H1 (cell line): ENCODE results near the gene MPIG6B. TPM values are rescaled to one million over a fixed set of nuclear protein-coding genes. Genes with fewer than 3 reads are reported as not detected.
A peak's percentile ranks its signal among the peaks of the same experiment; 100 is the strongest.

Experiments
- CTCF ChIA-PET: fragments of 300-600 bp; sonication (Branson Sonifier 250); formaldehyde crosslinking; loops from one replicate; lab custom pipeline; 2021; ENCODE audit not compliant: partially characterized antibody; lab: Charles Lee
- POLR2A ChIA-PET: fragments of 300-600 bp; sonication (Branson Sonifier 250); formaldehyde crosslinking; loops from one replicate; lab custom pipeline; 2021; ENCODE audit warnings: inconsistent platforms; ENCODE audit not compliant: partially characterized antibody; lab: Charles Lee
- DNase-seq, 2 experiments: peaks; one replicate each; pipeline versions ENCODE4 v3.0.0 to v3.0.0-alpha.2; 2010 to 2022; ENCODE audit warnings: low spot score in 2 of 2, low read depth in 1 of 2, mixed read lengths in 1 of 2
- FAIRE-seq: peaks from 2 replicates; lab custom pipeline; 2011; peaks lifted over from hg19 to GRCh38; lab: Jason Lieb, UNC
- H2AFZ ChIP-seq: 2 replicates; pipeline ENCODE4 v1.8.1; 2012; ENCODE audit warnings: low read length, inconsistent platforms
- H2AK5ac ChIP-seq: 2 replicates; pipeline ENCODE4 v1.6.1; 2013; ENCODE audit warnings: low read depth, low read length
- H2BK120ac ChIP-seq: replicated peaks from 2 replicates; pipeline ENCODE3; 2013; ENCODE audit warnings: low read depth, low read length, inconsistent platforms
- H2BK12ac ChIP-seq: 2 replicates; pipeline ENCODE4 v1.6.1; 2013; ENCODE audit warnings: low read depth, low read length
- H2BK15ac ChIP-seq: 2 replicates; pipeline ENCODE4 v1.6.1; 2013; ENCODE audit warnings: low read length
- H2BK20ac ChIP-seq: 2 replicates; pipeline ENCODE4 v1.6.1; 2013; ENCODE audit warnings: low read length
- H2BK5ac ChIP-seq: 2 replicates; pipeline ENCODE4 v1.6.1; 2013; ENCODE audit warnings: low read depth, low read length
- H3K14ac ChIP-seq: 2 replicates; pipeline ENCODE4 v1.6.1; 2013; ENCODE audit warnings: inconsistent platforms; ENCODE audit not compliant: insufficient read length
- H3K18ac ChIP-seq: 2 replicates; pipeline ENCODE4 v1.6.1; 2013; ENCODE audit warnings: low read length; ENCODE audit errors: extremely low read depth
- H3K23ac ChIP-seq: 2 replicates; pipeline ENCODE4 v1.6.1; 2013; ENCODE audit warnings: inconsistent platforms; ENCODE audit not compliant: insufficient read length
- H3K23me2 ChIP-seq: 2 replicates; pipeline ENCODE4 v1.6.1; 2013; ENCODE audit warnings: low read depth, low read length
- H3K27ac ChIP-seq: 2 replicates; pipeline ENCODE4 v1.6.1; 2011; ENCODE audit warnings: low read depth, low read length, inconsistent platforms
- H3K27me3 ChIP-seq, 4 experiments: replicated peaks in 1 of 4; 1 replicate in 1 of 4; 2 replicates in 3 of 4; pipeline versions ENCODE4 v1.6.1 to v1.8.1; 2011 to 2013; ENCODE audit warnings: low read length in 3 of 4, mild to moderate bottlenecking in 3 of 4, inconsistent platforms in 2 of 4, mixed read lengths in 2 of 4, moderate library complexity in 1 of 4; ENCODE audit not compliant: control insufficient read depth in 3 of 4, insufficient read depth in 3 of 4; ENCODE audit errors: extremely low read depth in 1 of 4
- H3K36me3 ChIP-seq, 4 experiments: 2 replicates each; pipeline versions ENCODE4 v1.6.1 to v1.8.1; 2011 to 2013; ENCODE audit warnings: mild to moderate bottlenecking in 4 of 4, low read length in 3 of 4, moderate library complexity in 2 of 4, control low read depth in 1 of 4, inconsistent platforms in 1 of 4; ENCODE audit not compliant: insufficient read depth in 4 of 4, control insufficient read depth in 2 of 4
- H3K4ac ChIP-seq: replicated peaks from 2 replicates; pipeline ENCODE3; 2013; ENCODE audit warnings: low read length, low read depth, mixed read lengths, inconsistent platforms; ENCODE audit not compliant: insufficient read length
- H3K4me1 ChIP-seq, 4 experiments: replicated peaks in 1 of 4; 1 replicate in 1 of 4; 2 replicates in 3 of 4; pipeline versions ENCODE4 v1.6.1 to v1.8.1; 2011 to 2013; ENCODE audit warnings: low read length in 3 of 4, inconsistent platforms in 2 of 4, mixed read lengths in 1 of 4; ENCODE audit not compliant: insufficient read depth in 4 of 4, control insufficient read depth in 3 of 4
- H3K4me2 ChIP-seq, 2 experiments: 2 replicates each; pipeline versions ENCODE4 v1.6.1 to v1.8.1; 2011 to 2013; ENCODE audit warnings: low read depth in 2 of 2, low read length in 2 of 2, control low read depth in 1 of 2, inconsistent platforms in 1 of 2, mild to moderate bottlenecking in 1 of 2; ENCODE audit not compliant: insufficient read depth in 1 of 2
- H3K4me3 ChIP-seq, 4 experiments: fragments of 200-600, 300-600 bp in 1 of 4; sonication (generic), shearing (Covaris generic), sonication (Bioruptor Twin) in 1 of 4; 2 replicates each; pipeline versions ENCODE4 v1.5.1 to v1.8.1; 2011 to 2016; ENCODE audit warnings: low read length in 4 of 4, low read depth in 3 of 4, control low read depth in 2 of 4, inconsistent platforms in 2 of 4, mild to moderate bottlenecking in 2 of 4, mixed read lengths in 1 of 4, moderate library complexity in 1 of 4; ENCODE audit not compliant: insufficient read depth in 2 of 4; ENCODE audit errors: extremely low read depth in 1 of 4
- H3K56ac ChIP-seq: replicated peaks from 2 replicates; pipeline ENCODE3; 2013; ENCODE audit warnings: low read depth, mild to moderate bottlenecking, mixed read lengths, low read length, inconsistent platforms; ENCODE audit not compliant: insufficient read length
- H3K79me1 ChIP-seq: 2 replicates; pipeline ENCODE4 v1.6.1; 2013; ENCODE audit warnings: low read depth, low read length, control low read depth
- H3K79me2 ChIP-seq, 2 experiments: 2 replicates each; pipeline versions ENCODE4 v1.6.1 to v1.8.1; 2012 to 2013; ENCODE audit warnings: low read length in 2 of 2, mild to moderate bottlenecking in 2 of 2, inconsistent platforms in 1 of 2; ENCODE audit not compliant: insufficient read depth in 2 of 2, control insufficient read depth in 1 of 2
- H3K9ac ChIP-seq, 4 experiments: replicated peaks in 1 of 4; 1 replicate in 1 of 4; 2 replicates in 3 of 4; pipeline versions ENCODE4 v1.6.1 to v1.8.1; 2011 to 2013; ENCODE audit warnings: low read depth in 3 of 4, low read length in 3 of 4, control low read depth in 2 of 4, mild to moderate bottlenecking in 2 of 4, moderate library complexity in 2 of 4, inconsistent platforms in 1 of 4; ENCODE audit errors: extremely low read depth in 1 of 4
- H3K9me3 ChIP-seq, 2 experiments: 2 replicates each; pipeline versions ENCODE4 v1.6.1 to v1.8.1; 2012 to 2013; ENCODE audit warnings: mild to moderate bottlenecking in 2 of 2, moderate library complexity in 2 of 2, control low read depth in 1 of 2, inconsistent platforms in 1 of 2, low read depth in 1 of 2, low read length in 1 of 2, mixed read lengths in 1 of 2; ENCODE audit not compliant: insufficient read depth in 2 of 2
- H4K20me1 ChIP-seq, 2 experiments: replicated peaks in 1 of 2; 2 replicates each; pipeline versions ENCODE3 to v1.8.1; 2011 to 2013; ENCODE audit warnings: inconsistent platforms in 2 of 2, low read length in 2 of 2, mild to moderate bottlenecking in 1 of 2; ENCODE audit not compliant: insufficient read depth in 2 of 2, control insufficient read depth in 1 of 2
- H4K5ac ChIP-seq: 2 replicates; pipeline ENCODE4 v1.6.1; 2013; ENCODE audit warnings: low read length, low read depth, mixed read lengths, inconsistent platforms; ENCODE audit not compliant: insufficient read length
- H4K8ac ChIP-seq: 2 replicates; pipeline ENCODE4 v1.8.0; 2013; ENCODE audit warnings: mild to moderate bottlenecking, moderate library complexity, low read length, inconsistent platforms; ENCODE audit not compliant: insufficient read depth; ENCODE audit errors: extremely low read depth
- H4K91ac ChIP-seq: replicated peaks from 2 replicates; pipeline ENCODE3; 2013; ENCODE audit warnings: low read length, mixed read lengths, inconsistent platforms; ENCODE audit not compliant: insufficient read length
- CBX8 ChIP-seq: fragments of 300-800, 300-1000 bp; sonication (generic); IDR thresholded peaks from 2 replicates; pipeline ENCODE4 v1.7.1; 2016; ENCODE audit warnings: low read depth, low read length, borderline replicate concordance
- KDM5A ChIP-seq: fragments of 200-600 bp; IDR thresholded peaks from 2 replicates; pipeline ENCODE4 v1.7.1; 2012; ENCODE audit warnings: mild to moderate bottlenecking, low read length, inconsistent platforms, mixed read lengths
- WGBS, 2 experiments: shearing (Covaris generic) in 1 of 2; methylation state at CpG; one replicate each; pipeline versions ENCODE4 v1.1.6 to v1.1.7; 2013 to 2015; ENCODE audit warnings: low lambda C conversion rate in 2 of 2, mixed read lengths in 2 of 2, inconsistent platforms in 1 of 2, low coverage in 1 of 2, missing lambda C conversion rate in 1 of 2; ENCODE audit not compliant: insufficient replicate concordance in 2 of 2, insufficient coverage in 1 of 2, insufficient read length in 1 of 2; ENCODE audit errors: extremely low coverage in 1 of 2, missing lambda C conversion rate in 1 of 2; 5-methylcytosine and 5-hydroxymethylcytosine counted together
- polyA plus RNA-seq, 7 experiments: library from polyadenylated mRNA; depleted of rRNA in 3 of 7; stranded (reverse) in 5 of 7; unstranded in 2 of 7; fragments of >200 nt in 5 of 7; fragments of 200-250 nt in 2 of 7; gene quantifications; 1 replicate in 5 of 7; 2 replicates in 1 of 7; 4 replicates in 1 of 7; pipeline versions ENCODE4 v1.2.1 to v1.2.3, GENCODE V29; 2011 to 2013; ENCODE audit warnings: missing spikeins in 2 of 7, mixed read lengths in 2 of 7
- total RNA-seq: library from RNA; stranded (reverse); fragmentation: NEBNext Ultra II Directional; extraction: Animal tissue kit (Norgen Biotek cat#: 25700); gene quantifications from 2 replicates; pipeline ENCODE4 v1.2.1, GENCODE V29; 2021

The MPIG6B gene
- total and polyA plus RNA-seq, 2 of the 8 experiments (the other 6 are each of a cell fraction or from before 2014, with no cell fraction given) = 0.18 TPM; not detected in 1

GRCh38 chr6:31720196-31720770 is 2.9 kb upstream of the MPIG6B start:
- Histone ChIP-seq H2AK5ac (no peak overlapping the region), H2BK15ac (0 out of 2 replicates have a peak overlapping the region, but pooled peaks have one; percentile 8), H4K5ac (no peak overlapping the region), H3K79me2 (no peaks in the 10 kb centered on the region), H4K8ac (no peak overlapping the region), H3K56ac (no peak overlapping the region), H3K23me2 (no peaks in the 10 kb centered on the region), H3K9me3 (no peaks in the 10 kb centered on the region), H3K36me3 (no peaks in the 10 kb centered on the region), H3K79me1 (no peaks in the 10 kb centered on the region), H3K27ac (no peak overlapping the region)
- ChIA-PET CTCF (interaction anchor here (1.2 to 3.7 kb wide), 3 partner anchors 9 to 43 kb away, joined by 3 to 18 read pairs (median 4); no protein-coding TSS in a partner anchor), POLR2A (interaction anchor here (0.6 to 3.5 kb wide), 5 partner anchors 9 to 549 kb away, joined by 3 to 10 read pairs (median 6); partner anchors contain the start of gene MSH5)
- FAIRE-seq = no peak
- TF ChIP-seq KDM5A (no peak), CBX8 (no peak)
- TF ChIP-seq, all 59 proteins: peak for 0
- Histone ChIP-seq H4K20me1 (no peaks in the 10 kb centered on the region), H3K18ac (no peak overlapping the region), H3K23ac (no peak overlapping the region), H3K9ac (no peak overlapping the region), H2AFZ (no peak overlapping the region), H2BK12ac (peak overlapping the region; percentile 81; the same call in 1 of the 2 replicates), H3K27me3 (no peaks in the 10 kb centered on the region), H4K91ac (peak overlapping the region; percentile 60), H2BK5ac (no peak overlapping the region), H2BK120ac (no peak overlapping the region), H3K4me1 (peaks cover 2 to 19% (median 17%) of the 10 kb centered on the region in 4 experiments), H3K14ac (no peak overlapping the region), H2BK20ac (no peak overlapping the region; the same call in 1 of the 2 replicates), H3K4me2 (no peak overlapping the region), H3K4ac (no peak overlapping the region), H3K4me3 (no peak overlapping the region)
- 86% methylated on average over 5 of the region's 5 CpGs; no CpG with 5 or more reads in 1 of the 2 experiments for WGBS, 2 experiments
- no peak for DNase-seq
